ENCODE measurements around the gene C1QTNF12.

Gene C1QTNF12

DNA sequence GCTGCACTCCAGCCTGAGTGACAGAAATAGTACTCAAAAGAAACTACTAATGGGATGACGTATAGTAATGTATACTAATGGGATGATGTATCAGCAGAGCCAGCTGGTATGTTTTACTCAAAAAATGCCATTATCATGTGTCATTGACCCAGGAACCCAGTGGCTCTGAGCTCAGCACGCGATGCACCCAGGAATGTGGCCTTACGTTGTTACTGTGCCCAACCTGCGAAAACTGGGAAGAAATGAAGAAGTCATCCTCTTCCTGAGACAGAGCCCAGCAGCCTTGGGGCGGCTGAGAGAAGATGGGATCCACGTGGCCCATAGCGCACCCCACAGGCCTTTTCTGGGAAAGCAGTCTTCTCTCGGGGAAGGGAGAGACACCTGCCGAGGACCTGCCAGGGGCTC, 18.3 kb upstream of the C1QTNF12 start:
- Histone ChIP-seq H3K27me3 (ENCODE audit: insufficient read depth, poor library complexity, severe bottlenecking) (no peaks in the 10 kb centered on the region), H3K27ac (replicated peaks) (no peak overlapping the region), H3K4me3 (replicated peaks; ENCODE audit: insufficient read depth, low read length) (no peak overlapping the region)
- no peak for DNase-seq (ENCODE audit: low read depth in 1 of 2, low spot score in 1 of 2)
- TF ChIP-seq POLR2AphosphoS5 (IDR thresholded peaks at IDR 0.05; ENCODE audit: low read depth), result no peak
- TF ChIP-seq, protein P1, sequence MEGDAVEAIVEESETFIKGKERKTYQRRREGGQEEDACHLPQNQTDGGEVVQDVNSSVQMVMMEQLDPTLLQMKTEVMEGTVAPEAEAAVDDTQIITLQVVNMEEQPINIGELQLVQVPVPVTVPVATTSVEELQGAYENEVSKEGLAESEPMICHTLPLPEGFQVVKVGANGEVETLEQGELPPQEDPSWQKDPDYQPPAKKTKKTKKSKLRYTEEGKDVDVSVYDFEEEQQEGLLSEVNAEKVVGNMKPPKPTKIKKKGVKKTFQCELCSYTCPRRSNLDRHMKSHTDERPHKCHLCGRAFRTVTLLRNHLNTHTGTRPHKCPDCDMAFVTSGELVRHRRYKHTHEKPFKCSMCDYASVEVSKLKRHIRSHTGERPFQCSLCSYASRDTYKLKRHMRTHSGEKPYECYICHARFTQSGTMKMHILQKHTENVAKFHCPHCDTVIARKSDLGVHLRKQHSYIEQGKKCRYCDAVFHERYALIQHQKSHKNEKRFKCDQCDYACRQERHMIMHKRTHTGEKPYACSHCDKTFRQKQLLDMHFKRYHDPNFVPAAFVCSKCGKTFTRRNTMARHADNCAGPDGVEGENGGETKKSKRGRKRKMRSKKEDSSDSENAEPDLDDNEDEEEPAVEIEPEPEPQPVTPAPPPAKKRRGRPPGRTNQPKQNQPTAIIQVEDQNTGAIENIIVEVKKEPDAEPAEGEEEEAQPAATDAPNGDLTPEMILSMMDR (IDR thresholded peaks at IDR 0.05; ENCODE audit: insufficient read depth, low read length), result peak; percentile 1
- no peak for TF ChIP-seq GABPA (IDR thresholded peaks at IDR 0.05; ENCODE audit: low read depth)
- TF ChIP-seq, protein P2, sequence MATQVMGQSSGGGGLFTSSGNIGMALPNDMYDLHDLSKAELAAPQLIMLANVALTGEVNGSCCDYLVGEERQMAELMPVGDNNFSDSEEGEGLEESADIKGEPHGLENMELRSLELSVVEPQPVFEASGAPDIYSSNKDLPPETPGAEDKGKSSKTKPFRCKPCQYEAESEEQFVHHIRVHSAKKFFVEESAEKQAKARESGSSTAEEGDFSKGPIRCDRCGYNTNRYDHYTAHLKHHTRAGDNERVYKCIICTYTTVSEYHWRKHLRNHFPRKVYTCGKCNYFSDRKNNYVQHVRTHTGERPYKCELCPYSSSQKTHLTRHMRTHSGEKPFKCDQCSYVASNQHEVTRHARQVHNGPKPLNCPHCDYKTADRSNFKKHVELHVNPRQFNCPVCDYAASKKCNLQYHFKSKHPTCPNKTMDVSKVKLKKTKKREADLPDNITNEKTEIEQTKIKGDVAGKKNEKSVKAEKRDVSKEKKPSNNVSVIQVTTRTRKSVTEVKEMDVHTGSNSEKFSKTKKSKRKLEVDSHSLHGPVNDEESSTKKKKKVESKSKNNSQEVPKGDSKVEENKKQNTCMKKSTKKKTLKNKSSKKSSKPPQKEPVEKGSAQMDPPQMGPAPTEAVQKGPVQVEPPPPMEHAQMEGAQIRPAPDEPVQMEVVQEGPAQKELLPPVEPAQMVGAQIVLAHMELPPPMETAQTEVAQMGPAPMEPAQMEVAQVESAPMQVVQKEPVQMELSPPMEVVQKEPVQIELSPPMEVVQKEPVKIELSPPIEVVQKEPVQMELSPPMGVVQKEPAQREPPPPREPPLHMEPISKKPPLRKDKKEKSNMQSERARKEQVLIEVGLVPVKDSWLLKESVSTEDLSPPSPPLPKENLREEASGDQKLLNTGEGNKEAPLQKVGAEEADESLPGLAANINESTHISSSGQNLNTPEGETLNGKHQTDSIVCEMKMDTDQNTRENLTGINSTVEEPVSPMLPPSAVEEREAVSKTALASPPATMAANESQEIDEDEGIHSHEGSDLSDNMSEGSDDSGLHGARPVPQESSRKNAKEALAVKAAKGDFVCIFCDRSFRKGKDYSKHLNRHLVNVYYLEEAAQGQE (IDR thresholded peaks at IDR 0.05; ENCODE audit: insufficient replicate concordance, low read depth), result no peak

DNA sequence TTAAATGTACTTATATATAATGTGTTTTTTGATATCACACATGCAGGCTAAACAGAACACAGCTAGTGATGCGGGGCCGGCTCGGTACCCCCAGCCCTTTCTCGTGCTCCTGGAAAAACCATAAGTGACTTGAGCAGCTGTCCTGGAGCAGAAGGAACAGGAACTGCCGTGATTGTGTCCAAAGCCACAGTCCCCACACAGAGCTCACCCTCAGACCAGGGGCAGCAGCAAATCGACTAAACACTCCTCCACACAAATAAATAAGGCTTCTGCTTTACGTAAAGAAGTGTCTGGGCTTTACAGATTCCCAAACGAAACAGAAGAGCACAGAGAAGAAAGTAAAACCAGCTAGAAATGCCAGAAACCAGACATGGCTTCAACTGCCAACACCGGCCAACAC, 17.5 kb upstream of the C1QTNF12 start:
- no peak overlapping the region for H3K4me3 ChIP-seq (replicated peaks; ENCODE audit: insufficient read depth, low read length)
- TF ChIP-seq SPI1 (IDR thresholded peaks at IDR 0.05; ENCODE audit: borderline replicate concordance, low read depth) (no peak), GABPA (IDR thresholded peaks at IDR 0.05; ENCODE audit: low read depth) (no peak)
- no peak for DNase-seq (ENCODE audit: low read depth in 1 of 2, low spot score in 1 of 2)
- no peak overlapping the region for H3K27ac ChIP-seq (replicated peaks)
- H3K27me3 ChIP-seq (ENCODE audit: insufficient read depth, poor library complexity, severe bottlenecking), result no peaks in the 10 kb centered on the region

DNA sequence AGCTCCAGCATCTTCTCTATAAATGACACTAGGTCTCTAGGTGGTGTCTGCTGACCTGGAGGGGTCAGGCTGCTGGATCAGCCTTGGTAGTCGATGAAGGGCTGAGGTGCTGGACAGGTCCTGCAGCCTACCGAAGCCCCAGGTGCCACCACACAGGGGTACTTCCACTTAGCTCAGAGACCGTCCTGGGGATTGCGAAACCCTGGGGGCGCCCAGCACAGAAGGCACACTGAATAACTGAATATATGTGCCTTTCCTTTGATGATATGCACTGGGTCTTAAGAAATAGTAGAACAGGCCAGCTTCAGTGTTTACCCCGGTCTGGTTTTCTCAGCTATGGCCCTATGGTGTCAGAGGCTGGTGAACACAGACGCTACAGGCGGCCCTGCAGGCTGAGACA, 16.2 kb upstream of the C1QTNF12 start:
- DNase-seq (ENCODE audit: low read depth in 1 of 2, low spot score in 1 of 2), result no peak
- no peak overlapping the region for H3K27ac ChIP-seq (replicated peaks)
- H3K4me3 ChIP-seq (replicated peaks; ENCODE audit: insufficient read depth, low read length), result no peak overlapping the region
- no peaks in the 10 kb centered on the region for H3K27me3 ChIP-seq (ENCODE audit: insufficient read depth, poor library complexity, severe bottlenecking)
- TF ChIP-seq, protein P1 (IDR thresholded peaks at IDR 0.05; ENCODE audit: insufficient read depth, low read length), result no peak
- TF ChIP-seq, protein P2 (IDR thresholded peaks at IDR 0.05; ENCODE audit: insufficient replicate concordance, low read depth), result no peak
- TF ChIP-seq SPI1 (IDR thresholded peaks at IDR 0.05; ENCODE audit: borderline replicate concordance, low read depth), result no peak
- TF ChIP-seq GABPA (IDR thresholded peaks at IDR 0.05; ENCODE audit: low read depth), result no peak
- no peak for TF ChIP-seq POLR2AphosphoS5 (IDR thresholded peaks at IDR 0.05; ENCODE audit: low read depth)

DNA sequence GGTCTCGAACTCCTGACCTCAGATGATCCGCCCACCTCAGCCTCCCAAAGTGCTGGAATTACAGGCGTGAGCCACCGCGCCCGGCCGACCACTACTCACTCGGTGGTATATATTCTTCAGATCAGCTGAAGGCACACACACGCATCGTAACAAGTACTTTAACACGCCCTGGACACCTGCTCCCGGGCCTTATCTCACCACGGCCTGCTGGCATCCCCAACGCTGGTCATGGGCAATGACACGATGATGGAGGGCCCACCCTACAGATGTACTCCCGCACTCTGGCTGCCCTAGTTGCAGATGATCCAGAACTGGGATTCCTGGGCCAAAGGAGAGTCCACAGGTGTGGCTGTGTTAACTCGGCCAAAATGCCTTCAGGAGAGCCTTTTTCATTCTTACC, 15.5 kb upstream of the C1QTNF12 start:
- DNase-seq (ENCODE audit: low read depth in 1 of 2, low spot score in 1 of 2), result no peak
- H3K27ac ChIP-seq (replicated peaks), result no peak overlapping the region
- TF ChIP-seq, protein P2 (IDR thresholded peaks at IDR 0.05; ENCODE audit: insufficient replicate concordance, low read depth), result no peak
- TF ChIP-seq POLR2AphosphoS5 (IDR thresholded peaks at IDR 0.05; ENCODE audit: low read depth) (no peak), GABPA (IDR thresholded peaks at IDR 0.05; ENCODE audit: low read depth) (no peak), SPI1 (IDR thresholded peaks at IDR 0.05; ENCODE audit: borderline replicate concordance, low read depth) (no peak)
- TF ChIP-seq, protein P1 (IDR thresholded peaks at IDR 0.05; ENCODE audit: insufficient read depth, low read length), result no peak
- no peaks in the 10 kb centered on the region for H3K27me3 ChIP-seq (ENCODE audit: insufficient read depth, poor library complexity, severe bottlenecking)
- H3K4me3 ChIP-seq (replicated peaks; ENCODE audit: insufficient read depth, low read length), result no peak overlapping the region

Measured in HL-60 (cell line).